Measurements from ENCODE around the gene RNF212B.

RNF212B gene

DNA sequence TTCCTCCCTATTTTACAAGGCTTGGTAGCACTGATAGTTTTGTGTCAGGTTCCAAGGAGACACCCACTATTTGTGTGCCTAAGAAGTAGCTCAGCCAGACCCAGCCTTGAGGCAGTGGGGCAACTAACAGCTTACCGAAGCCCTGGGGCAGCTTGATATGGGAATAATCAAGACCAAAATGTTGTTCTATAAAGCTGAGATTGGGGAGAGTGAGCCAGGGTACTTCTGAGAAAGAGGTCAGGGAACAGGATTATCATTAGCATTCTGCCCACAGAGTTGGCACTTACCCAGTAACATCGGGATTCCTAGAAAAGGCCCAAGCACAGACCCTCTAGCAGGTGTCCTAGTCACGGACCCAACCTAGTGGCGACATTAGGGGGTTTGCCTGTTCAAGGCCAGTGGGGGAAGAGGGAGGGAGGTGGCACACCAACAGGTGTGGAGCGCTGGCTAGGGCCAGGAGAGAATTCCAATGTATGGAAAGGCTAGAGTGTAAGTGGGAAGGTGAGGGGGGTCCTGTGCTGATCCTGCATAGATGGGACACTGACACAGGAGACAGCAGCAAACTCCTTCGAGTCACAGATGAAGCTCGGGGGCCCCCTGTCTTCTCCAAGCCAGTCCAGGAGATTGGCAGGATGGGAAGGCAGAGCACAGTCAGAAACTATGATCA, 60.0 kb downstream of the RNF212B start:
- no peak for DNase-seq

DNA sequence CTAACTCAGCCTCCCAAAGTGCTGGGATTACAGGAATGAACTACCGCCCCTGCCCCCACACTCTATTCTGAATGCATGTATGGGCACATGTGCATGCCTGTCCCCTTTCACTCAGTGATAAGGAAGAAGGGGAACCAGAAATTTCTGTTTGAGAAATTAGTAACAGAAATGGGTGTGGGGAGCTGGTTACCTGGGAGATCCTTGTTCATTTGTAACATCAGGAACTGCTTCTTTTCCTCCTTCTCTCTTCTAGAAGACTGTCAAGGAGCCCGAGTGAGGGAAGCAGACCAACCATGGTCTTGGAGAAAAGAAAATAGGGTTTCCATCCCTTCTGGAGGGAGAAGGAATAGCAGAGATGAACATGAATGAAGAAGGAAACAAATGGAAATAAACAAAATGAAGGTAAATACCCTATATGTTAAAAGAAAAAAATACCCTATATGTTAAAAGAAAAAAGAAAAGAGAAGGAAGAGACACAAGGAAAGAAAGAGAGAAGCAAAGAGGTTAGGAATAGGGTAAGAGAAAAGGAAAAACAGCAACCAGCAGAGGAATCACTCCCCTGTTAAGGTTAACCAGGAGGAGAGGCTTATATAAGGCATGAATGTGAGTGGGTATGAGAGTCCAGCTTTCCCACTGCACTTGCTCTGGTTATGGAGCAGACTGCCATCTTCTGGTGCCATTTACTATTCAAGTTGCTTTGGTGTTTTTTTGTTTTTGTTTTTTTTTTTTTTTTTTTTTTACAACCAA, 61.6 kb downstream of the RNF212B start:
- DNase-seq = peak; percentile 9

DNA sequence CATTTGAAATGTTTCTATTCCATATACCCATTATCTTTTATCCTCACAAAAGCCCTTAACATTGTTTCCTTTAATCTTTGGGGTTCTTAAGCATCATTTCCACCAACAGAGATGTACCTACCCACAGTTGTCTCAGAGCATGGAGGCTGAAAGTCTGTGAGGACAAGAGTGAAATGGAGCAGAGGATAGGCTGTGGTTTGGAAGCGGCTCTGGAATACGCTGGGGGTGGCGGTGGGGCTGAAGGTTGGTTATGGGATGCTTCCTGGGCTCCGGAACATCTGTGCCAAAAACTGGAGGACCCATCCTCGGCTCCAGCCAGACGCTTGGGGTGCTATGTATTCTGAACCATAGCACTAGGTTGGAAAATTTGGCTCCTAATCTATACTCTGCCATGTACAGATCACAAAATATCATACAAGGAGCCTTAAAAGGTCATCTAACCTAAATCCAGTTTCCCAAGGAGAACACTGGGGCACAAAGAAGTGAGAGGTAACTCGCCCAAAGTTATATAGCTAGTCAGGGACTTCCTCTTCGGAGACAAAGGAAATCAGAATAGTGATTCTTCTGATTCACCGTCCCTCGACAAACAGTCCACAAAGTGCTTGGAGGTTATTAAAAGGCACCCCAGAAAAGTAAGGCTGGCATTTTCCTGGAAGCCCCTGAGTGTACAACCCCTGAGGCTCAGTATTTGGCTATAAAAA, 62.4 kb downstream of the RNF212B start:
- DNase-seq = no peak

DNA sequence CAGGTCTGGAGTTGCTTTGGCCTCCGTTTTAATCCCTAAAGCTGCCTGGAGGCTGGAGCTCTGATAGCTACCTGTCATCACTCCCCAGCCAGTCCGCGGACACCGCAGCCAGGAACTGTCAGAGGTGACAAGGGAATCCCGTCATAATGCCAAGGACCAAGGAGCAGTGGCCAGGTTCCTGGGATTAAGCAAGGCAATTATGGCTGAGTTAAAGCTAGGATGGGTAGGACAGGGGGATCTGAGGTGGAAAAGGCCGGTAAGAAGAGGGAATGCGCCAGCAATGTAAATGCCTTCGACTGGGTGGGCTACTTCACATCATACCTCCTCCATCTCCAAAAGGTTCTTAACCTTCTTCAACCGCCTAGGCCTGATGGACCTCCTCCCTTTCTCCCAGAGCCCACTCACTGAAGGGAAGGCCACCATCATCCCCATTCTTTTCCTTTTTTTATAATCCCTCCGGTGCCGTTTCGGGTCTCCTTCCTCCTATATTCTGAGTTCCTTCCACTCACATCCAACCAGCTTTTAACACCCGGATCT, 63.0 kb downstream of the RNF212B start:
- no peak for DNase-seq

DNA sequence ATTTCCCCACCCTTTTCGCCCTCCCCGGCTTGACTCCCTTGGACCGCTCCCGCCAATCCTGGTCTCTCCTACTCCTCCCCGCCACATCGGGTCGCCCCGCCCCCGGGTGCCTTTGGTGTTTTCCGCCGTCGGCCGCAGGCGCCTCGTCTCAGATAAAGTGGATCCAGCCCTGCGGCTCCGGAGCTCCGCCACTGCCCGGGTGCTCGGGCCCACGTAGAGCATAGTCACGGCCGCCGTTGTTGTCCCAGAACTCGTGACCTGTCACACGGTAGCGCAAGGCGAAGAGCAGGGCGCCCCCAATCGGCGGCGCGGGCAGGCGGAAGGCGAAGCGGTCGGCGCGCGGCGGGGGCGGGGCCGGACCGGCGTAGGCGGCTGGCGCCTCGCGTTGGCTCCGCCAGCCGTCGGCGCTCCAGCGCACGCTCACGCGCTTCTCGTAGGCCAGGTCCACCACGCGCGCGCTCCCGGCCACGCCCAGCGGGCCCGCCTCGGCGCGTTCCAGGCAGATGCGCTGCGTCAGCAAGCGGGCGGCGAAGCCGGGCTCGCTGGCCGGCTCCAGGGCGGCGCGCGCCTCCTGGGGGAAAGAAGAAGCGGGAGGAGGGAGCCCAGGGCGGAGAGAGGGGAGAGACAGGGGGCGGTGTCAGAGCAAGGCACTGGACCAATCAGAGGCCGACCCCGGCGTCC, 63.7 kb downstream of the RNF212B start:
- peak; percentile 97 for DNase-seq

DNA sequence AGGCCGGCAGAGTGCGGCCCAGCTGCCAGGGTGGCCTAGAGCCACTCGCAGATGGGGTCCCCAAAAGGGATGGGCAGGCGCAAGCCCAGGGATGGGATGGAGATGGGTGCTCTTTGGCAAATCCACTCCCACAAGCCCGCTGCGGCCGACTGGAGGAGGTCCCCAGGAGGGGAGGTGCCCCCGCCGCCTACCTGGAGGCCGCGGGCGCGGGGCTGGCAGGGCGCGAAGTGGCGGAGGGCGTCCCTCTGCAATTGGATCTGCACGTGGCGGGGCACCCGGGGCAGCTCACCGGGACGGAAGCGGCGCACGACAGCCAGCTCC, 64.2 kb downstream of the RNF212B start:
- DNase-seq = no peak

DNA sequence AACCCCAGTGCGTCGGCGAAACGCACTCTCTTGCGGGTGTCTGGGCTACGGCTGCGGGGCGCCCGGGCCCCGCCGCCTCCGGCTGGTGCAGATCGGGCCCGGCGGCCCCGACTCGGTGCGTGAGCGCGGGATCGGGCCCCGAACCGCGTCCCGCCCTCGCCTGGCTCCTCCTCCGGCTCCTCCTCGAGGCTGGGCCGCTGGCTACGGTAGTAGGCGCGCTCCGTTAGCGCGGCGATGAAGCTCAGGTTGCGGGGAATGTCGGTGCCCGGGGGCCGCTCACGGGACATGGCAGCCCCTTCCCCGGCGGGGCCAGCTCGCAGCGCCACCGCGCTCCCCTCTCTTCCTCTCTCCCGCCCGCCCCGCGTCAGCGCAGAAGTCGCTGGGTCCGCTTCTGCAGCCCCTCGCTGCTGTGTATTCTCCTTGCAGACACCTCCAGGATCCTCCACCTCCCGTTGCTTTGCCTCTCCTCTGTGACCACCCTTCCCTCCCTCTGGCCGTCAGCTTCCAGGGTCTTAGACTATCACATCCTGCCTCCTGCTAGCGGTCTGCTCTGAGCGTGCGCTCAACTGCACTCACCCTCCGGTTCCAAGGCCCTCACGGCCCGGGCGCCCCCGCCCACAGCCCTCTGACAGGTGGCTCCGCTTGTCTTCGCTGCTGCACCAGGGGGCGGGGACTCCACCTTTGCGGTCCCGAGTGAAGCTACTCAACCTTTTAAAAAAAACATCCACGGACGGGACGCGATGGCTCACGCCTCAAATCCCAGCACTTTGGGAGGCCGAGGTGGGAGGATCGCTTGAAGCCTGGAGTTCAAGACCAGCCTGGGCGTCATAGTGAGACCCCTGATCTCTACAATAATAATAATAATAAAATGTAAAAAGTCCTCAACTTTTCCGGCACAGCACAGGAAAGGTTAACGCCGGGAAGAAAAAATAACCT, 64.8 kb downstream of the RNF212B start, which contains the start of gene PPP1R3E:
Gene PPP1R3E (minus strand): TSS at position 570 of the 936 bp plus-strand sequence. CDS start 283 bp downstream, at position 287.
- DNase-seq = peak; percentile 77

DNA sequence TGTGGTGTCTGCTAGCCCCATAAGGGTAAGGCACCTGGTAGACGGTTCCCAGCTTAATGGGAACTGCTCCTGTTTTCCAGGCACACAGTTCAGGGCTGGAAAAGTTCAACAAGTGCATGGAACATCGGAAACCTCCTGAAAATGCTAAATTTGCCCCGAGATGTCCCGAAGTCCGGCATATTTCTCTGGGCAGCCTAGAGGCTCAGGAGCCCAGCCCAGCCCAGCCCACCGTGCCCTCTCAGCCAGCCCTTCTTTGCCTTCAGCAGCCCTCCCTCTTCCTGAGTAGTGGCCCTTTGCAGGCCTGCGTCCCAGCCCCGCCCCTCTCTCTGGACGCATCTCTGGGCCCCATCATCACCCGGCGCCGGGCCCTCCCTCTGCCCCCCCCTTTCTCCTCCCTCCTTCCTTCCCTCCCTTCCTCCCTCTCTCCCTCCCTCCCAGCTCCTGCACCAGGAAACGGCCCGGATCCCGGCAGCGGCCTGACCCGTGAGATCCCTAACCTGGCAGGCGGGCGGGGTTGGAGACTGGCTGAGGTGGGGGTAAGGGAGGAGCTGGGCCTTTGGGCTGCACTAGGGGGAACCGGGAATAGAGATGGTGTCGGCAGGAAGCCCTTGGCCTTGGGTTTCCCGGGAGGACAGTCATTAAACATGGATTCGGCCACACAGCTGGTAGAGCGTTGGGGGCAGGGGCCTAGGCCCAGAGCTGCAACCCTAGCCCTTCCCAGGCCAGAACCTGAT, 68.8 kb downstream of the RNF212B start, which contains the start of gene BCL2L2:
Gene BCL2L2 (plus strand): TSS at position 422 of the 734 bp plus-strand sequence. CDS start 935 bp downstream, outside the sequence.
- peak; percentile 83 for DNase-seq

DNA sequence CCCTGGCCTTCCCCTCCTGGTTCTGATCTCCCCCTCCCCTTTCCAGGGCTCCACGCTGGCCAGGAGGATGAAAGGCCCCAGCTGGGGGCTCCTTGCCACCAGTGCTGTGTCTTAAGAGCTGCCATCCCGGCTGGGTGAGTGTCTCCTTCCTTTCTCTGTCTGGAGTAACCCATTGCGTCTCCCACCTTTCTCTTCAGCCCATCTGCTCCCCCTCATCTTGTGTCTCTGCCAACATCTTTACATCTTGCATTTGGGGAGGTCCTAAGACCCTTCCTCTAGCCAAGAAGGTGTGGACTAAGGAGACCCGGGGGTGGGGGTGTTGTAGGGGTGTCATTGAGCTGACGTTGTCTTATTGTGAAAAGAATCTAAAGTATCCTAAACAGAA, 69.4 kb downstream of the RNF212B start:
- no peak for DNase-seq

DNA sequence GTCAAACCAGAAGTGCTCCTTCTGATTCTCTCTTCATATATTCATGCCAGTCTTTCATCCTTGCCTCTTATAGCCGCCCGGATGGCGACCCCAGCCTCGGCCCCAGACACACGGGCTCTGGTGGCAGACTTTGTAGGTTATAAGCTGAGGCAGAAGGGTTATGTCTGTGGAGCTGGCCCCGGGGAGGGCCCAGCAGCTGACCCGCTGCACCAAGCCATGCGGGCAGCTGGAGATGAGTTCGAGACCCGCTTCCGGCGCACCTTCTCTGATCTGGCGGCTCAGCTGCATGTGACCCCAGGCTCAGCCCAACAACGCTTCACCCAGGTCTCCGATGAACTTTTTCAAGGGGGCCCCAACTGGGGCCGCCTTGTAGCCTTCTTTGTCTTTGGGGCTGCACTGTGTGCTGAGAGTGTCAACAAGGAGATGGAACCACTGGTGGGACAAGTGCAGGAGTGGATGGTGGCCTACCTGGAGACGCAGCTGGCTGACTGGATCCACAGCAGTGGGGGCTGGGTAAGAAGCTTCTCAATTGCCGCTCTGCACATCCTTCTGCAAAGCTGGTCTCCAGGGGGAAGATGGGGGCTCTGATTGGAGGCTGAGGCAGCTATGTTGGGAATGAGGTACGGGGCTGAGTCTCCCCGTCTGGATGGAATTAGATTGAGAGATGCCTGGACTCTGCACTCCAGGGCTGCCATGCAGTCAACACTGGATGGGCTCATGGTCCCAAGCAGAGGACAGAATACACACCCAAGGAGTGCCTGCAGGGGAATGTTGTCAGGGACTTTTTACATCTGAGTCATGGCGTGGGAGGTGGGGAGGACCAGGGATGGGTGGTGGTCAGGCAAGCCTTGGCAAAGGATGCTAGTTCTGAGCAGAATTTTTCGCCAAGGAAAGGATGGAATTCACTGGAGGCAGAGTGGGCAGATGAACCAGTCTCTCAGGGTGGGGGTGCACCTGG, 70.2 kb downstream of the RNF212B start:
- DNase-seq = no peak

DNA sequence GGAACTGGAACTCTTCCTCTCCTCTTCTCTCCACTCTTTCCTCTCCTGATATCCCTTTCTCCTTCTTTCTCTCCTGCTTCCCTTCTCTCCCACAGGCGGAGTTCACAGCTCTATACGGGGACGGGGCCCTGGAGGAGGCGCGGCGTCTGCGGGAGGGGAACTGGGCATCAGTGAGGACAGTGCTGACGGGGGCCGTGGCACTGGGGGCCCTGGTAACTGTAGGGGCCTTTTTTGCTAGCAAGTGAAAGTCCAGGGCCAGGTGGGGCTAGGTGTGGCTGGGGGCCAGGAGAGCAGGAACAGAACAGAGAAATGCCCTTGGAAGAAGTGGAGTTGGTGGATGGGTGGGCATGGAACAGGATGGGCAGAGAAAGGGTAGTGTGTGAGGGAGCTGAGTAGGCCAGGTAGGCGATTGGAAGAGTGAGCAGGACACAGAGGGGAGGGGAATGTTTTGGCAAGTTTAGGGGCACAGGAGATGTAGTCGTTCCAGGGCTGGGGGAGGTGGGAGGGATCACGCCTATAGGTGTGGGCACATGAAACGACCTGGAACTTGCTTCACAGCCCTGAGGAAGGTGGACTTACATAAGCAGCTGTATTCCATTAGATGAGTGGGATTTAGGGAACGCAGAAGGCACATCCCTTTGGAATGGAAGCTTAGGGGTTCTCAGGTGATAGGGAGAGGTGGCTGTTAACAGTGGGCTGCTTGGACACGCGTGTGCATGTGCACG, 71.1 kb downstream of the RNF212B start:
- DNase-seq = no peak

DNA sequence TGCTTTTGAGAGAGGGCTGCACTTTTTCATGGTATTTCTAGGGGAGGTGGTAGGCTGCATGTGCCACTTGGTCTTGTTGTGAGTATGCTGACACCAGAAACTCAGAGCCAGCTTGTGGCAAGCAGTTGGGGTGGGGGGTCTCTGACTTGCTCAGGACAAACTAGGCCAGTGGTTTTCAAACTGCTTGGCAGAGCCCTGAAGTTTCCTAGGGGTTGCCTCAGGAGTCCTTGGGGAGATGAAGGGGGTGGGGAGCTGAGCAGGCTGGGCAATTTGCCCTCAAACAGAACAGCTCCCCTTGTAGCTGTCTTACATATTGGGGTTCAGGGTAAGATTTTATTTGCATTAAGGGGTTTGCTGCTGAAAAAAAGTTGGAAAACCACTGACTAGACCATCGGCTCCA, 72.8 kb downstream of the RNF212B start:
- DNase-seq = no peak

DNA sequence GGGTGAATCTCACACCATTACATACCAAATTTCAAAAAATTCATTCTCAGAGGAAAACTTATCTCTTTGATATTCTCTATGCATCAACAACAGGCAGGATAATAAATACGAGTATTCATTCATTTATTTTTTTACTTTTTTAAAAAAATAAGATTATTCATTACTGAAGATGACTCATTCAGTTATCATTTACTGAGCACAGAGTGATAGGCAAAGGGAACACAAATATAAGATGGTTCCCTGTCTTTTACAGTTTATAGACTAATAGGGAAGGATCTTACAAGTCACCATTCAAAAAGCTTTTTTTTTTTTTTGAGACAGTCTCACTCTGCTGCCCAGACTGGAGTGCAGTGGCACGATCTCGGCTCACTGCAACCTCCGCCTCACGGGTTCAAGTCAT, 78.6 kb downstream of the RNF212B start:
- no peak for DNase-seq

DNA sequence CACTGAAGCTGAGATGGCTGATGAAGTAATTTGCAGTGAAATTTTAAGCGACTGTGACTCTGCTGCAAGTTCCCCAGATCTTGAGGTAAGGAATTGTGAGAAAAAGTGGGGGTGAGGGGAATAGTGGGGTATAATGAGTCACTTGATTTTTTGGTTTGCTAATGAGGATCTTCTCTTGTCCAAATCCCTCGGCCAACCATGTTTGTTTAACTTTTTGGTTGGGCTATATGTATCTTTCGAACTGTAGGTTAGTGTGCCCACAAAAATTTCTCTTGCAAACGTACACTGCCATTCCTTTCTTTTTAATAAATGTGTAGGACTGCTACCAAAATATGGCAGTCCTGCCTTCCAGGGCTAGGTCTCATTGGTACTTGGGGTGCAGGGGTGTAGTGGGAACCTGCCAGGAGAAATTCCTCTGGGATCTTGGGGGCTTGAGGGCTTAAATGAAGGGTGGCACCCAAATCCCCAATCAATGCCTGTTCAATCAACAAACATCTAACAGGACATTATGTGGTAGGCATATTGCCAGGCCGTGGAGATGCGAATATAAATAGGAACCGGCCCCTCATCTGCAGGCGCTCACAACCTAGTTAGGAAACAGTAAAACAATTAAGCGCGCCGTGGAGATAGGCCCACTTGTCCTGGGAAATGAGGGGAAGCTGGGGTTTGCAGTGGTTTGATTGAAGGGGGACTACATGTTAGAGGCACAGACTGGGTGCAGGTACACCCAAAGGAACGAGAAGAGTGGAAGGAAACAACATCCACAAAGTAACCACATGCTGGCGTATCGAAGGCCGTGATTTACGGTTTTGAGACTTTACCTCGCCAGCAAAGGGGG, 82.2 kb downstream of the RNF212B start:
- DNase-seq = no peak

DNA sequence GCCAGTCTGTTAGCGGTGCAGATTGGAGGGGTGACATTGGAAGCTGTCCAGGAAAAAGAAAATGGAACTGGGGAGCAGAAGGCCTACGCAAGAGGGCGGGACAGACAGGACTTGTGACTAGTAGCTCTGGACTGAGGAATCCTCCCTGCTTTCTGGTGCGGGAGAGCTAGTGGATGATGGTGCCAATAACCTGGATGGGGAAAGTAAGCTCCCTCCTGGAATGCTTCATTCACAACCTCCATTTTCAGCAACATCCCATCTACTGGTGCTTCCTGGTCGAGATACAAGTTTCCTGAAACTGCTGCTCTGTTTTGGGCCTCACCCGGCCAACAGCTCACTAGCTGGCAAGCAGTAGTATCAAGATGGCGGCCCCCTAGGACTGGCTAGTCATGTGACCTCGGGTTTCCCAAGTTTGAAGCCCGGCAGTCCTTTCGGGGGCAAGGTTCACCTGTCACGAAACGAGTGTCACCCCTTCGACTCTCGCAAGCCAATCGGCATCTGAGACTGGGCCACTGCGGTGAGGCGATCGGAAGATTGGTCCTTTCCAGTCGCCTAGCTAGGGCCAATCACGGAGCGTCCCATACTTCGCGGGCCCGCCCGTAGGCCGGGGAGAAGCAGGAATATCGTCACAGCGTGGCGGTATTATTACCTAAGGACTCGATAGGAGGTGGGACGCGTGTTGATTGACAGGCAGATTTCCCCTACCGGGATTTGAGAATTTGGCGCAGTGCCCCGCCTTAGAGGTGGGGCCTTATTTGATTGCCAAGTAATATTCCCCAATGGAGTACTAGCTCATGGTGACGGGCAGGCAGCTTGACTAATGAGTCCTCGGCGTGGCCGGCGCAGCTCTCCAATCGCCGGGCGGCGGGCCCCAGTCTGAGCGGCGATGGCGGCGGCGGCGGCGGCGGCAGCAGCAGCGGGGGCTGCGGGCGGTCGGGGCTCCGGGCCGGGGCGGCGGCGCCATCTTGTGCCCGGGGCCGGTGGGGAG, 83.1 kb downstream of the RNF212B start, which contains the start of gene PABPN1:
Gene PABPN1 (plus strand): TSS at position 874 of the 988 bp plus-strand sequence. CDS start 13 bp downstream, at position 887.
- DNase-seq = peak; percentile 100

Data from COR-L47 (cell line).